B cell (primary cell): Measurements from ENCODE around the gene EIF3K. TPM values are rescaled to one million over a fixed set of nuclear protein-coding genes. Genes with fewer than 3 reads are reported as not detected.
A peak's percentile ranks its signal among the peaks of the same experiment; 100 is the strongest.

Experiments
- ATAC-seq: fragments of 200-7000 bp; cut with Tn5 transposase; one replicate; pipeline ENCODE4 v1.10.0; 2021; ENCODE audit warnings: low read depth, mild to moderate bottlenecking, moderate number of reproducible peaks, moderate library complexity
- CTCF ChIA-PET: fragments of 350-600 bp; sonication (Branson Sonifier 250); formaldehyde crosslinking; loops from one replicate; lab custom pipeline; 2021; ENCODE audit warnings: antibody characterized with exemption, inconsistent platforms; lab: Charles Lee
- POLR2A ChIA-PET: fragments of 350-600 bp; sonication (Branson Sonifier 250); formaldehyde crosslinking; loops from one replicate; lab custom pipeline; 2021; ENCODE audit warnings: antibody characterized with exemption; lab: Charles Lee
- DNase-seq: peaks from one replicate; pipeline ENCODE4 v3.0.0; 2013
- H2AFZ ChIP-seq: 2 replicates; pipeline ENCODE4 v1.6.1; 2012; ENCODE audit warnings: mild to moderate bottlenecking, low read depth, low read length; ENCODE audit not compliant: insufficient read depth, poor library complexity, severe bottlenecking
- H3K27ac ChIP-seq, 2 donors: 1 replicate in 1 of 2; 2 replicates in 1 of 2; pipeline ENCODE4 v1.5.1; 2012 to 2013; ENCODE audit warnings: low read length in 2 of 2, mild to moderate bottlenecking in 2 of 2, moderate library complexity in 1 of 2
- H3K27me3 ChIP-seq, 4 experiments: fragments of 200-600 bp in 1 of 4; sonication (generic) in 1 of 4; replicated peaks in 1 of 4; 1 replicate in 2 of 4; 2 replicates in 2 of 4; pipeline versions ENCODE4 v1.6.1 to v1.7.0; 2013 to 2016; ENCODE audit warnings: low read length in 3 of 4, mild to moderate bottlenecking in 2 of 4, mixed read lengths in 1 of 4, moderate library complexity in 1 of 4; ENCODE audit not compliant: insufficient read depth in 4 of 4, control insufficient read depth in 3 of 4; ENCODE audit errors: control extremely low read depth in 1 of 4
- H3K36me3 ChIP-seq, 2 experiments: replicated peaks in 1 of 2; 1 replicate in 1 of 2; 2 replicates in 1 of 2; pipeline versions ENCODE4 v1.6.1 to v1.7.1; 2013; ENCODE audit warnings: low read length in 1 of 2; ENCODE audit not compliant: insufficient read depth in 2 of 2, control insufficient read depth in 1 of 2; ENCODE audit errors: control extremely low read depth in 1 of 2, extremely low read depth in 1 of 2
- H3K4me1 ChIP-seq, 2 donors: fragments of 200-600 bp in 1 of 2; sonication (generic) in 1 of 2; 1 replicate in 1 of 2; 2 replicates in 1 of 2; pipeline versions ENCODE4 v1.5.1 to v1.6.1; 2013 to 2017; ENCODE audit warnings: low read length in 2 of 2; ENCODE audit not compliant: control insufficient read depth in 2 of 2, insufficient read depth in 2 of 2
- H3K4me2 ChIP-seq: replicated peaks from 2 replicates; pipeline ENCODE3; 2012; ENCODE audit warnings: mild to moderate bottlenecking, low read depth, low read length; ENCODE audit not compliant: poor library complexity, severe bottlenecking
- H3K4me3 ChIP-seq, 5 experiments: fragments of 200-600 bp in 1 of 5; sonication (generic) in 1 of 5; 1 replicate in 3 of 5; 2 replicates in 2 of 5; pipeline versions ENCODE4 v1.5.1 to v1.7.0; 2011 to 2016; ENCODE audit warnings: low read length in 4 of 5, mild to moderate bottlenecking in 4 of 5, low read depth in 2 of 5, control low read depth in 1 of 5, moderate library complexity in 1 of 5; ENCODE audit not compliant: insufficient read depth in 1 of 5; ENCODE audit errors: control extremely low read depth in 1 of 5, extremely low read depth in 1 of 5
- H3K79me2 ChIP-seq: fragments of 200-600 bp; sonication (generic); one replicate; pipeline ENCODE4 v1.6.0; 2016; ENCODE audit warnings: low read length; ENCODE audit not compliant: control insufficient read depth, insufficient read depth
- H3K9ac ChIP-seq: fragments of 200-600 bp; sonication (generic); 2 replicates; pipeline ENCODE4 v1.6.1; 2017; ENCODE audit warnings: mild to moderate bottlenecking, low read length, moderate library complexity
- H3K9me3 ChIP-seq, 3 donors: one replicate each; pipeline versions ENCODE4 v1.6.1 to v1.7.1; 2013; ENCODE audit warnings: low read length in 2 of 3; ENCODE audit not compliant: control insufficient read depth in 2 of 3, insufficient read depth in 1 of 3; ENCODE audit errors: control extremely low read depth in 1 of 3
- H4K20me1 ChIP-seq: 2 replicates; pipeline ENCODE4 v1.6.0; 2012; ENCODE audit warnings: mild to moderate bottlenecking, low read length; ENCODE audit not compliant: insufficient read depth, control insufficient read depth, poor library complexity, severe bottlenecking
- H3K27ac Mint-ChIP-seq: one replicate; pipeline ENCODE4 v1.8.0; 2021; ENCODE audit warnings: mixed read lengths
- H3K27me3 Mint-ChIP-seq: one replicate; pipeline ENCODE4 v1.8.0; 2021; ENCODE audit warnings: mixed read lengths
- H3K4me1 Mint-ChIP-seq: one replicate; pipeline ENCODE4 v1.8.0; 2021; ENCODE audit warnings: mixed read lengths
- H3K4me3 Mint-ChIP-seq: one replicate; pipeline ENCODE4 v1.8.0; 2021; ENCODE audit warnings: mixed read lengths
- H3K9me3 Mint-ChIP-seq: one replicate; pipeline ENCODE4 v1.8.0; 2022; ENCODE audit warnings: mixed read lengths; ENCODE audit not compliant: insufficient read depth
- EZH2 ChIP-seq: IDR thresholded peaks from 2 replicates; pipeline ENCODE4 v1.6.1; 2012; ENCODE audit warnings: borderline replicate concordance, low read depth, mild to moderate bottlenecking, moderate library complexity, low read length; ENCODE audit not compliant: insufficient read depth, poor library complexity, severe bottlenecking
- WGBS: methylation state at CpG from one replicate; pipeline ENCODE4 v1.1.5; 2013; ENCODE audit warnings: missing lambda C conversion rate; ENCODE audit not compliant: insufficient coverage; 5-methylcytosine and 5-hydroxymethylcytosine counted together
- intact Hi-C: fragments of 100-400 bp; cut with micrococcal nuclease; formaldehyde crosslinking; loops from one replicate; pipeline ENCODE4 v1.10.0; 2022
- polyA plus RNA-seq: library from polyadenylated mRNA; depleted of rRNA; stranded (reverse); fragments of >200 nt; gene quantifications from 2 replicates; pipeline ENCODE4 v1.2.3, GENCODE V29; 2012
- total RNA-seq, 2 donors: library from RNA; stranded (reverse); fragments of 120-200 nt in 1 of 2; gene quantifications; 1 replicate in 1 of 2; 2 replicates in 1 of 2; pipeline versions ENCODE4 v1.2.3 to v1.2.4, GENCODE V29; 2013 to 2022
- TF ChIP-seq, protein P1 (sequence below): fragments of 200-600 bp; IDR thresholded peaks from one replicate; pipeline ENCODE4 v1.8.0; 2022; ENCODE audit warnings: antibody characterized with exemption, mild to moderate bottlenecking

Gene EIF3K
- total and polyA plus RNA-seq, 2 donors (not counting 1 experiment from before 2014, with no cell fraction given): 284 to 773 TPM

DNA sequence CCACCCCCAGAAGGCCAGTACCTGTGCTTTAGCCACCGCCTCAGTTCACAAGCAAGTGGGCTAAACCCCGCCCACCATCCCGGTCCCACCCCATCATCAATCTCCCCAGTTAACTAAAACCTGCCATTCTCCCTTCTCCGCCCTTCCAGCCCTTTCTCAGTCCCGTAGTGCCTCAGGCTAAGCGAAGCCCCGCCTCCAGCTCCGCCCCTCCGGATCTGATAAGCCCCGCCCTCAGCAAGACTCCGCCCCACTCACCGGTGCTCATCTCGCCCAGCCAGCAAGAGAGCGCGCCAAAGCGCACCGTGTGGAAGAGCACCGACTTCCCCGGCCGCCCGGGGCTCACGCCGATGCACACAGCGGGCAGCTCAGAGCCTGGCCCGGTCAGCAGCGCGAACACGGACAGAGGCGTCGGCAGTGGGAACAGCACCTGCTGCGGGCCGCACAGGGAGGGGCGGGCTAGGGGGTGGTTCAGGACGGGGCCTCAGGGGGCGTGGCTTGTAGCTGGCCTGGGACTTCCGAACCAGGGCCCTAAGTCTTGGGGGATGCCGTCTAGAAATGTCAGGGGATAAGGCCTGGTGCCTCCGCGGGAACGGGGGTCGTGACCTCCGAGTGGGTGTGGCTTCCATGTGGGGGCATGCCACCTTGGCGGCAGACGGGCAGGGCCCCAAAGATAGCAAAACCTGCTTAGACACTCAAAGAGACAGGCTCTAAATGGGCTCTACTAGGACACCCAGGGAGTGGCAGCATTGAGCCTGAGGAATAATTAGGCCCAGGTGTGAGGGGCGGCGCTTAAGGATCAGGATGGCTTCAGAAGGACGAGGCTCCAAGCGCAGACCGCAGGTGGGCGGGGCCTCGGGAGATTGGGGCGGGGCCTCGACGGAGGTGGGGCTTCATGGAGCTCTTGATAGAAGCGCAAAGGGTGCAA lies 22.7 kb upstream of the EIF3K start:
- no peak overlapping the region for H3K4me3 ChIP-seq
- Mint-ChIP-seq H3K27ac (no peak overlapping the region), H3K4me1 (no peaks in the 10 kb centered on the region), H3K4me3 (no peak overlapping the region), H3K9me3 (no peaks in the 10 kb centered on the region), H3K27me3 (no peaks in the 10 kb centered on the region)
- no peak overlapping the region for H3K9ac ChIP-seq
- ATAC-seq (peak; percentile 41), DNase-seq (no peak)
- TF ChIP-seq, protein P1, sequence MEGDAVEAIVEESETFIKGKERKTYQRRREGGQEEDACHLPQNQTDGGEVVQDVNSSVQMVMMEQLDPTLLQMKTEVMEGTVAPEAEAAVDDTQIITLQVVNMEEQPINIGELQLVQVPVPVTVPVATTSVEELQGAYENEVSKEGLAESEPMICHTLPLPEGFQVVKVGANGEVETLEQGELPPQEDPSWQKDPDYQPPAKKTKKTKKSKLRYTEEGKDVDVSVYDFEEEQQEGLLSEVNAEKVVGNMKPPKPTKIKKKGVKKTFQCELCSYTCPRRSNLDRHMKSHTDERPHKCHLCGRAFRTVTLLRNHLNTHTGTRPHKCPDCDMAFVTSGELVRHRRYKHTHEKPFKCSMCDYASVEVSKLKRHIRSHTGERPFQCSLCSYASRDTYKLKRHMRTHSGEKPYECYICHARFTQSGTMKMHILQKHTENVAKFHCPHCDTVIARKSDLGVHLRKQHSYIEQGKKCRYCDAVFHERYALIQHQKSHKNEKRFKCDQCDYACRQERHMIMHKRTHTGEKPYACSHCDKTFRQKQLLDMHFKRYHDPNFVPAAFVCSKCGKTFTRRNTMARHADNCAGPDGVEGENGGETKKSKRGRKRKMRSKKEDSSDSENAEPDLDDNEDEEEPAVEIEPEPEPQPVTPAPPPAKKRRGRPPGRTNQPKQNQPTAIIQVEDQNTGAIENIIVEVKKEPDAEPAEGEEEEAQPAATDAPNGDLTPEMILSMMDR: no peak
- no peak for TF ChIP-seq EZH2
- no peak overlapping the region for H3K4me2 ChIP-seq
- H2AFZ ChIP-seq: no peak overlapping the region
- no peaks in the 10 kb centered on the region for H3K9me3 ChIP-seq
- WGBS: 93% methylated on average over 54 of the region's 55 CpGs
- no peaks in the 10 kb centered on the region for H4K20me1 ChIP-seq
- no peaks in the 10 kb centered on the region for H3K79me2 ChIP-seq
- H3K4me1 ChIP-seq: no peaks in the 10 kb centered on the region
- H3K27me3 ChIP-seq: no peaks in the 10 kb centered on the region
- ChIA-PET CTCF (interaction anchor here (0.8 to 1.3 kb wide), 2 partner anchors 38 to 81 kb away, joined by 3 read pairs; no protein-coding TSS in a partner anchor), POLR2A (no interaction called here)
- intact Hi-C loops: no loop called here
- no peak overlapping the region for H3K27ac ChIP-seq
- peaks cover 4 to 62% of the 10 kb centered on the region in 2 experiments for H3K36me3 ChIP-seq

DNA sequence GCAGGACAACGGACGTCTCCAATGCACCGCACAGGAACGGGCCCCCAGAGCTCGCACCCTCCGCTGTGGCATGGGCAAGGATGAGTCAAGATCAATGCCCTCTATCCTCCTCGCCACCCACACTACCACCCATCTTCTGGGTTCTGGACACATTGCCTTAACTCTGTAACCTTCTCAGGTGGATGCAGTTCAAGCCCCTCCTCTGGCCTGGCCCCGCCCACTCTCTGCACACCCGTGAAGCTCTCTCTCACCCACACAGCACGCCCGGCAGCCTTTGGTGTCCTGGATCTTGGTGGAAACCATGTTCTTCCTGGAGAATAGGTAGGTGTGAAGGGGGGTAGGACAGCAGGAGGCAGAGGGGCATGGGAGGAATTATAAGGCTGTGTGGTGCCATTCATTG lies 21.9 kb upstream of the EIF3K start:
- DNase-seq (no peak), ATAC-seq (no peak)
- intact Hi-C loops: no loop called here
- Histone ChIP-seq H3K4me2 (no peak overlapping the region), H2AFZ (no peak overlapping the region), H3K27ac (no peak overlapping the region), H3K4me3 (no peak overlapping the region), H4K20me1 (no peaks in the 10 kb centered on the region), H3K4me1 (no peaks in the 10 kb centered on the region), H3K79me2 (no peaks in the 10 kb centered on the region), H3K9me3 (no peaks in the 10 kb centered on the region), H3K36me3 (peaks cover 4 to 61% of the 10 kb centered on the region in 2 experiments), H3K9ac (no peak overlapping the region), H3K27me3 (no peaks in the 10 kb centered on the region)
- Mint-ChIP-seq H3K4me3 (no peak overlapping the region), H3K27ac (peak overlapping the region; percentile 20), H3K27me3 (no peaks in the 10 kb centered on the region), H3K9me3 (no peaks in the 10 kb centered on the region), H3K4me1 (no peaks in the 10 kb centered on the region)
- ChIA-PET POLR2A (no interaction called here), CTCF (no interaction called here)
- WGBS: 99% methylated on average over 6 of the region's 11 CpGs
- TF ChIP-seq, protein P1: no peak
- TF ChIP-seq EZH2: no peak
